GM18907 (cell line): Measurements from ENCODE around the gene DHFR.
"Not testable (repeated sequence)": the region's sequence is repeated elsewhere in the genome, so short reads cannot be mapped to it uniquely, and the experiment has no call there.

Experiments used
- ATAC-seq: cut with Tn5 transposase; IDR thresholded peaks from one replicate; pipeline ENCODE4 v1.9.1; 2021; ENCODE audit warnings: mild to moderate bottlenecking, moderate library complexity; ENCODE audit not compliant: unreplicated experiment

DHFR gene

DNA sequence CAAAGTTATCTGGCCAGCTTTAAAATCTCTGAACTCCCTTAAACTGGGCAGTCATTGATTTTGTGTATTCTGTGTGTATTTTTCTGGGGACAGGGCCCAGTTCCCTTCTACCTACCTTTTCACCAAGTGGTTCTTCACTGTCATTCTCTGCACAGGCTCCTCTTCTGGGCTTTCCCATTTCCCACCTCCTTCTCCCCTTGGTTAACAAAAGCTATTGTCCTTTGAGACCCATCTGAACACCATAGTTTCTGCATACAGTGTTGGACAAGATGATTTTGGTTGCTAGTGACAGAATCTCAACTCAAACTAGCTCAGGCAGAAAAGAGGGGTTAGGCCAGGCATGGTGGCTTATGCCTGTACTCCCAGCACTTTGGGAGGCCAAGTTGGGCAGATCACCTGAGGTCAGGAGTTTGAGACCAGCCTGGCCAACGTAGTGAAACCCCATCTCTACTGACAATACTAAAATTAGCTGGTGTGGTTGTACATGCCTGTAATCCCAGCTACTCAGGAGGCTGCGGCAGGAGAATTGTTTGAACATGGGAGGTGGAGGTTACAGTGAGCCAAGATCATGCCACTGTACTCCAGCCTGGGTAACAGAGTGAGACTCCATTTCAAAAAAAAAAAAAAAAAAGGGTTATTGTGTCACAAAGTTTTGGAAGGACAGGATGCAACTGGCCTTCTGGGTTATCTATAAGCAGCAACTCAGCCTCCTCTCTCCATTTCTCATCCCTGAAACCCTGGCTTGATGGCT lies 53.7 kb downstream of the DHFR start:
- ATAC-seq: no peak

DNA sequence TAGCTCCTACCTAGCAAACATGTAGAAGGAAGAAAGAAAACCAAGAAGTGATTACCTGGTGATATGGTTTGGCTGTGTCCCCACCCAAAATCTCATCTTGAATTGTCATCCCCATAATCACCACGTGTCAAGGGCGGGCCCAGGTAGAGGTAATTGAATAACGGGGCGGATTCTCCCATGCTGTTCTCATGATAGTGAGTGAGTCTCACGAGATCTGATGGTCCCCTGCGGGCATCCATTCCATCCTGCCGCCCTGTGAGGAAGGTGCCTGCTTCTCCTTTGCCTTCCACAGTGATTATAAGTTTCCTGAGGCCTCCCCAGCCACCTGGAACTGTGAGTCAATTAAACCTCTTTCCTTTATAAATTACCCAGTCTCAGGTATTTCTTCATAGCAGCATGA lies 57.3 kb downstream of the DHFR start:
- ATAC-seq: no peak

DNA sequence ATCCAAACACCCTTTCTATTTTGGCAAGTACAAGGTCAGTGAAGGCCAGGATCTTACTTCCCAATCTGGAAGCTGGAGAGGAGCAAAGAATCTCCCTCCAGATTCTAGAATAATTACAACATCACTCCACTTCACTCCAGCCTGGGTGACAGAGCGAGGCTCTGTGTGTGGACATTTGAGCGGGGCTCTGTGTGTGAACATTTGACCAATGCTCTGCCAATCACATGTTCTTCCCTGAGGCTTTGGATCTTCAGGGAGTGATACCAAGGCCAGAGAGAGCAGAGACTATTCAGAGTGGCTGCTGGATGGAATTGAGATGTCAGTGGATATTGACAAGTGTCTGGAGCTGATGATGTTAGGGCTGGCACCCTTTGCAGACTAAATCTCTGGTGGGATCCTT lies 60.0 kb downstream of the DHFR start:
- no peak for ATAC-seq

DNA sequence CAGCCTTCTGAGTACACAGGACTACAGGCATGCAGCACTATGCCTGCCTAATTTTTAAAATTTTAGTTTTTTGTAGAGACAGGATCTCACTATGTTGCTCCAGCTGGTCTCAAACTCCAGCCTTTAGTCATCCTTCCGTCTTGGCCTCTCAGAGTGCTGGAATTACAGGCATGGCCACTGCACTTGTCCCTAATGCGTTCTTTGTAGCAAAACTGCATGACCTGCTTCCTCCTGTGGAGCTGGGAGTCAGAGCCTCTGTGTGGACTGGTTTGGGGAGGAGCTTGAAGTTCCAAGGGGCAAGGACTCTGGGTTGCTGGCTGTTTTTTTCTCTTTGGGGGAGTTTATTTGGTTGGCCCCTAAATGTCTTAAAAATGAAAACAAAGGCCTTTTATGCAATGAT lies 62.0 kb downstream of the DHFR start:
- no peak for ATAC-seq

DNA sequence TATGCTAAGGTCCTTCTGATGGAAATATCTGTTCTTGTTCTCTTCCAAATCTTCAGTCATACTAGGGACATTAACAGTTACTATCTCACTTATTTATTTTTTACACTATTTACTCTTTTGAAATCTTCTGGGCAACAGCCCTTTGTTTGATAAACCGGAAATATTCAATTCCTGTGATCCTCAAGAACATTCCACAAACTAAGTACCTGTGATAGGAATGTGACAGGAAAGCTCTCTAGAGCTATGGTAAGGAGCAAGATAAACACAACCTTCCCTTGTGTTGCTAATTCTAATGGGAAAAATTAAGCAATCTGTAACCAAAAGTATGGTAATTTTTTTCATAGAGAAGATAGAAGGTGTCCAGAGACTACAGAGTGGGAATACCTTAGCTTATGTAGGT lies 62.7 kb downstream of the DHFR start:
- ATAC-seq: no peak

DNA sequence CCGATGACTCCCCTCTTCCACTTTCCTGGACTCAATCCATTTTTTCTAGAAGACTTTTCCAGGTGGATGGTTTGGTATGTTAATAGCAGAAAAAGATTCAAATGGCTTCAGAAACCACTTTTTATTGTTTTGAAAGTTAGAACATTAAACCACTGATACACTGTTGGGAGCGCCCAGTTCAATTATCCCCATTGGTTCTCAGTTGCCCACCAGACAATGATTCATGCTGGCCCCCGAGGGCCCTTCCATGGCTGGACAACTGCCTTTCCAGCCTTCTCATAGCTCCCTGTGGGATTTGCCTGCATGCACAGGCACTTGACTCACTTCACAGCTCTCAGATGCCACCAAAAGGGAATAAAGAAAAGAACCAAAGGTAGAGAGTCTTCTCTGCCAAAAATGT lies 63.4 kb downstream of the DHFR start:
- ATAC-seq: no peak

DNA sequence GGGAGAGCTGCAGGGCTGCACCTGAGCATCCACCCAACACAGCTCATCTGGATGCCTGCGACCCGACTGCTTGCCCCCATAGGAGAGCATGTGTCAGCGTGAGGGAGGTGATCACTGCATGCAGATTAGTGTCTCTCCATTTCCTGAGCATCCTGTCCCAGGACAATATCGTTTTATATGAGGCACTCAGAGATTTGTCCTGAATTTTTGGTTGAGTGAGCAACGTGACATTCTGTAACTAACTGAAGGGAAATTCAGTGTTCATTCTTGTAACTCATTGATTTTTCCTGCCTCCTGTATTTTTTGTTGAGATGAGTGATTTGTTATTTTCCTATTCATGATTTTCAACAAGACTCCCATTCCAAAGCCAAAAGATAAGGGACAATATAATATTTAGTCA lies 64.0 kb downstream of the DHFR start:
- no peak for ATAC-seq

DNA sequence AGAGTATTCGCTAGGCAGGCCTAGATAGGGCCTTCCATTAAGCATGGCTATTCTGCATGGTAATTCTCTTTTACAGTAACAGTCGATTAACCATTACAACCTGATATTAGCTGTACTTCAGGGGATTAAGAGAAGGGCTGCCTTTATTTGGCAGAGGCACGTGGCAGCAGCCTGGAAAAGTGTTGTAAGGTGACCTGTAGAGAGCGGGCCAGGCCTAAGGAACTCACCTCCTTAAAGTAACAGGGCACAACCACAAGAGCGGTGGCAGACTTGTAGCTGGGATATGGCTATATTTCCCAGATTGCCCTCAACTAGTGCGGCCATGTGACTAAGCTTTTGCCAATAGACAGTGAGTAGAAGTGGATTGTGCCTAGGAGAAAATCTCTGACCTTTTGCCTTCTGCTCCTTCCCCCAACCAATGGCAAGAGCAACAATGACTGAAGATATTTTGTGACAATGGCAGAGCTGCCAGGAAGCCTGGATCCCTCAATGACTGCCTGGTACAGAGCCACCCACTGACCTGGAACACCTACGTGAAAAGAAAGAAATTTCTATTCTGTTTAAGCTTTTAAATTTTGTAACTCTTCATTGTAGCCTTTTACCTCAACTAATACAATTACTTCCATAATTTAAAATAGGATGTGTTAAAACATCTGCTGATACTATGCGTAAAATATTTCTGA lies 65.8 kb downstream of the DHFR start:
- ATAC-seq: no peak

DNA sequence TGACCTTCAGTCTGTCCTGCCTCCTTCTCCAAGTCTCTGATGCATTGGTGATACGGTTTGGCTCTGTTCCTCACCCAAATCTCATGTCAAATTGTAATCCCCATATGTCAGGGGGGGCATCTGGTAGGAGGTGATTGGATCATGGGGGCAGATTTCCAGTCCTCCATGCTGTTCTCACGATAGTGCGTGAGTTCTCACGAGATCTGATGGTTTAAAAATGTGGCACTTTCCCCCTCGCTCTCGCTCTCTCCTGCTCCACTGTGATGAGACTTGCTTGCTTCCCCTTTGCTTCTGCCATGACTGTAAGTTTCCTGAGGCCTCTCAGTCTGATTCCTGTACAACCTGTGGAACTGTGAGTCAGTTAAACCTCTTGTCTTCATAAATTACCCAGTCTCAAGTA lies 70.0 kb downstream of the DHFR start:
- no peak for ATAC-seq

DNA sequence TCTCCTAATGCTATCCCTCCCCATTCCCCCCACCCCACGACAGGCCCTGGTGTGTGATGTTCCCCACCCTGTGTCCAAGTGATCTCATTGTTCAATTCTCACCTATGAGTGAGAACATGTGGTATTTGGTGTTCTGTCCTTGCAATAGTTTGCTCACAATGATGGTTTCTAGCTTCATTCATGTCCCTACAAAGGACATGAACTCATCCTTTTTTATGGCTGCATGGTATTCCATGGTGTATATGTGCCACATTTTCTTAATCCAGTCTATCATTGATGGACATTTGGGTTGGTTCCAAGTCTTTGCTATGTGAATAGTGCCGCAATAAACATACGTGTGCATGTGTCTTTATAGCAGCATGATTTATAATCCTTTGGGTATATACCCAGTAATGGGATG lies 74.5 kb downstream of the DHFR start:
- not testable (repeated sequence) for ATAC-seq

DNA sequence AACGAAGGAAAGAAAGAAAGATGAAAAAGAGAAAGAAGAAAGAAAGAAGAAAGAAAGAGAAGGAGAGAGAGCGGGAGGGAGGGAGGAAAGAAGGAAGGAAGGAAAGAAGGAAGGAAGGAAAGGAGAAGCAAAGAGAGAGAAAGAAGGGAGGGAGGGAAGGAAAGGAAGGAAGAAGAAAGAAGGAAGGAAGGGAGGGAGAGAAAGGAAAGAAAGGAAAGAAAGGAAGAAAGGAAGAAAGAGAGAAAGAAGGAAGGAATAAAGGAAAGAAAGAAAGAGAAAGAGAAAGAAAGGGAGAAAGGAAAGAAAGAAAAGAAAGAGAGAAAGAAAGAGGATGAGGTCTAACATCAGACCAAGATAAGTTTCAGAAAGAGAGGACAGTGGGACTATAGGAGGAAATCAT lies 75.7 kb downstream of the DHFR start:
- ATAC-seq: no peak

DNA sequence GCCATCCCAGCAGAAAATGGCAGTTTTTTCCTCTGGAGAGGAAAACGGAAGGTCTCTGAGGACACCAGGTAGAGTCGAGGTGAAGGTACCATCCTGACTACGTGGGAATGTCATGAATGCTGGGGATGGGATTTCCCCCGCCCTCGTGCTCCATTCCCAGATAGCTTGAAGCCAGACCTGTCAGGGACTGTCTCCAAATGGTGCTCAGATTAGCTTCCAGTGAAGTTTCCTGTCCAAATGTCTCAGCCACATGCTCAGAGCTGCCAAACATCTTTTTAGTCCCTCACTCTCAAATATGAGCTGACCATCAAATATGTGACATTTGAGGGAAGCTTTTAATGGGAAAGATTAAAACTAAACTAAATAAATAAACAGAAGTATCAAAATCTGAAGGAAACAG lies 77.1 kb downstream of the DHFR start:
- no peak for ATAC-seq

DNA sequence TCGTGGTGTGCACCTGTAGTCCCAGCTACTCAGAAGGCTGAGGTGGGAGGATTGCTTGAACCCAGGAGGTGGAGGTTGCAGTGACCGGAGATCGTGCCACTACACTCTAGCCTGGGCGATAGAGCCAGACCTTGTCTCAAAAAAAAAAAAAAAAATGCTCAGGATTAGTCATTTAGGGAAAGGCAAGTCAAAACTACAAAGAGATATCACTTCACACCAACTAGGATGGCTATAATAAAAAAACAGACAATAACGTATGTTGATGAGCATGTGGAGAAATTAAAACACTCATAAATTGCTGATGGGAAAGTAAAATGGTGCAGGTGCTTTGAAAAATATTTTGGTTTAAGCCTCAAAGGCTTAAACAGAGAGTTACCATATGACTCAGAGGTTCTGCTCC lies 78.4 kb downstream of the DHFR start:
- no peak for ATAC-seq
